Measurements from ENCODE around the gene WAS. TPM values are rescaled to one million over a fixed set of nuclear protein-coding genes. Genes with fewer than 3 reads are reported as not detected.

Gene WAS
- polyA plus RNA-seq (2013, experiment 1 of 2) = 0.14 TPM
- polyA plus RNA-seq (2013, experiment 2 of 2) = 0.28 TPM

- no peak within 1 kb of the TSS for H3K18ac ChIP-seq (ENCODE audit: low read length)
- no peaks in the 10 kb centered on the region for H3K36me3 ChIP-seq (ENCODE audit: control insufficient read depth, insufficient read depth, low read length)
- H2BK15ac ChIP-seq (replicated peaks; ENCODE audit: low read depth) = no peak within 1 kb of the TSS
- no peaks in the 10 kb centered on the region for H3K4me1 ChIP-seq (ENCODE audit: control insufficient read depth, low read depth, low read length)
- no peaks in the 10 kb centered on the region for H3K79me2 ChIP-seq (ENCODE audit: control insufficient read depth, insufficient read depth, low read length)
- H3K27ac ChIP-seq (ENCODE audit: low read depth, low read length) = no peak within 1 kb of the TSS
- no peak within 1 kb of the TSS for H3K9ac ChIP-seq (ENCODE audit: low read length)
- no peak within 1 kb of the TSS for H3K56ac ChIP-seq (ENCODE audit: low read length)
- no peak within 1 kb of the TSS for H3K4me3 ChIP-seq (ENCODE audit: low read length)
- no peak within 1 kb of the TSS for H2AK5ac ChIP-seq (ENCODE audit: low read length)
- no CpG with 5 or more reads among the region's 13 CpGs for whole genome bisulfite sequencing (ENCODE audit: extremely low coverage, insufficient coverage, low lambda C conversion rate)
- no peaks in the 10 kb centered on the region for H3K79me1 ChIP-seq (ENCODE audit: low read length)
- H2BK120ac ChIP-seq (ENCODE audit: low read depth, low read length) = no peak within 1 kb of the TSS
- H4K8ac ChIP-seq (ENCODE audit: low read depth, low read length) = no peak within 1 kb of the TSS
- no peaks in the 10 kb centered on the region for H3K27me3 ChIP-seq (ENCODE audit: insufficient read depth, low read length, poor library complexity)
- no peak within 1 kb of the TSS for H3K23ac ChIP-seq (ENCODE audit: low read length)
- no peak within 1 kb of the TSS for H2BK5ac ChIP-seq (ENCODE audit: low read length)
- no peak within 1 kb of the TSS for H3K4me2 ChIP-seq (ENCODE audit: low read length)
- H3K4ac ChIP-seq (ENCODE audit: low read depth, low read length) = no peak within 1 kb of the TSS
- DNase-seq = no peak
- H4K5ac ChIP-seq (ENCODE audit: low read length) = no peak within 1 kb of the TSS
Observed at GRCh38 chrX:48683411-48683982, at the start of gene WAS. WAS (plus strand) TSS chrX:48683799; CDS start chrX:48683854, 55 bp downstream.

- Histone ChIP-seq H3K4me2 (ENCODE audit: low read length) (no peak overlapping the region), H4K8ac (ENCODE audit: low read depth, low read length) (no peak overlapping the region), H3K36me3 (ENCODE audit: control insufficient read depth, insufficient read depth, low read length) (no peaks in the 10 kb centered on the region), H2BK120ac (ENCODE audit: low read depth, low read length) (no peak overlapping the region), H3K27me3 (ENCODE audit: insufficient read depth, low read length, poor library complexity) (no peaks in the 10 kb centered on the region), H3K18ac (ENCODE audit: low read length) (no peak overlapping the region), H2AK5ac (ENCODE audit: low read length) (no peak overlapping the region), H3K4me3 (ENCODE audit: low read length) (no peak overlapping the region), H3K79me2 (ENCODE audit: control insufficient read depth, insufficient read depth, low read length) (no peaks in the 10 kb centered on the region), H3K4me1 (ENCODE audit: control insufficient read depth, low read depth, low read length) (no peaks in the 10 kb centered on the region), H3K9ac (ENCODE audit: low read length) (no peak overlapping the region), H3K23ac (ENCODE audit: low read length) (no peak overlapping the region), H3K27ac (ENCODE audit: low read depth, low read length) (no peak overlapping the region), H3K4ac (ENCODE audit: low read depth, low read length) (no peak overlapping the region), H3K79me1 (ENCODE audit: low read length) (no peaks in the 10 kb centered on the region), H2BK15ac (replicated peaks; ENCODE audit: low read depth) (no peak overlapping the region), H3K56ac (ENCODE audit: low read length) (no peak overlapping the region), H2BK5ac (ENCODE audit: low read length) (no peak overlapping the region), H4K5ac (ENCODE audit: low read length) (no peak overlapping the region)
- DNase-seq = no peak
- WGBS (ENCODE audit: extremely low coverage, insufficient coverage, low lambda C conversion rate) = no CpG with 5 or more reads among the region's 1 CpG
Observed at GRCh38 chrX:48636301-48636700, 47.3 kb upstream of the WAS start.

GRCh38 chrX:48636776-48637175, 46.8 kb upstream of the WAS start:
- Histone ChIP-seq H2AK5ac (ENCODE audit: low read length) (no peak overlapping the region), H3K79me2 (ENCODE audit: control insufficient read depth, insufficient read depth, low read length) (no peaks in the 10 kb centered on the region), H3K56ac (ENCODE audit: low read length) (no peak overlapping the region), H2BK15ac (replicated peaks; ENCODE audit: low read depth) (no peak overlapping the region), H3K9ac (ENCODE audit: low read length) (no peak overlapping the region), H3K4ac (ENCODE audit: low read depth, low read length) (no peak overlapping the region), H2BK5ac (ENCODE audit: low read length) (no peak overlapping the region), H4K5ac (ENCODE audit: low read length) (no peak overlapping the region), H3K23ac (ENCODE audit: low read length) (no peak overlapping the region), H3K79me1 (ENCODE audit: low read length) (no peaks in the 10 kb centered on the region), H2BK120ac (ENCODE audit: low read depth, low read length) (no peak overlapping the region), H3K18ac (ENCODE audit: low read length) (no peak overlapping the region), H3K4me3 (ENCODE audit: low read length) (no peak overlapping the region), H3K4me2 (ENCODE audit: low read length) (no peak overlapping the region), H3K4me1 (ENCODE audit: control insufficient read depth, low read depth, low read length) (no peaks in the 10 kb centered on the region), H4K8ac (ENCODE audit: low read depth, low read length) (no peak overlapping the region), H3K36me3 (ENCODE audit: control insufficient read depth, insufficient read depth, low read length) (no peaks in the 10 kb centered on the region), H3K27ac (ENCODE audit: low read depth, low read length) (no peak overlapping the region), H3K27me3 (ENCODE audit: insufficient read depth, low read length, poor library complexity) (no peaks in the 10 kb centered on the region)
- WGBS (ENCODE audit: extremely low coverage, insufficient coverage, low lambda C conversion rate) = no CpG with 5 or more reads among the region's 2 CpGs
- DNase-seq = no peak

- Histone ChIP-seq H3K4me1 (ENCODE audit: control insufficient read depth, low read depth, low read length) (no peaks in the 10 kb centered on the region), H2BK15ac (replicated peaks; ENCODE audit: low read depth) (no peak overlapping the region)
Observed at GRCh38 chrX:48645669-48646068, 37.9 kb upstream of the WAS start.

GRCh38 chrX:48648336-48648751, 35.3 kb upstream of the WAS start:
- no CpG with 5 or more reads among the region's 6 CpGs for WGBS (ENCODE audit: extremely low coverage, insufficient coverage, low lambda C conversion rate)
- Histone ChIP-seq H2AK5ac (ENCODE audit: low read length) (no peak overlapping the region), H3K36me3 (ENCODE audit: control insufficient read depth, insufficient read depth, low read length) (no peaks in the 10 kb centered on the region), H2BK5ac (ENCODE audit: low read length) (no peak overlapping the region), H3K27me3 (ENCODE audit: insufficient read depth, low read length, poor library complexity) (no peaks in the 10 kb centered on the region), H4K8ac (ENCODE audit: low read depth, low read length) (no peak overlapping the region), H2BK15ac (replicated peaks; ENCODE audit: low read depth) (no peak overlapping the region), H3K9ac (ENCODE audit: low read length) (no peak overlapping the region), H3K79me1 (ENCODE audit: low read length) (no peaks in the 10 kb centered on the region), H2BK120ac (ENCODE audit: low read depth, low read length) (no peak overlapping the region), H3K4me2 (ENCODE audit: low read length) (no peak overlapping the region), H4K5ac (ENCODE audit: low read length) (no peak overlapping the region), H3K4me3 (ENCODE audit: low read length) (no peak overlapping the region), H3K4ac (ENCODE audit: low read depth, low read length) (no peak overlapping the region), H3K18ac (ENCODE audit: low read length) (no peak overlapping the region), H3K79me2 (ENCODE audit: control insufficient read depth, insufficient read depth, low read length) (no peaks in the 10 kb centered on the region), H3K56ac (ENCODE audit: low read length) (peak overlapping the region; percentile 25), H3K27ac (ENCODE audit: low read depth, low read length) (no peak overlapping the region), H3K4me1 (ENCODE audit: control insufficient read depth, low read depth, low read length) (no peaks in the 10 kb centered on the region), H3K23ac (ENCODE audit: low read length) (no peak overlapping the region)
- DNase-seq = peak; percentile 37

More at GRCh38 chrX:48645669-48646068, 37.9 kb upstream of the WAS start:
- Histone ChIP-seq H3K4me2 (ENCODE audit: low read length) (no peak overlapping the region), H4K8ac (ENCODE audit: low read depth, low read length) (no peak overlapping the region), H3K9ac (ENCODE audit: low read length) (no peak overlapping the region), H3K79me2 (ENCODE audit: control insufficient read depth, insufficient read depth, low read length) (no peaks in the 10 kb centered on the region), H3K27ac (ENCODE audit: low read depth, low read length) (no peak overlapping the region), H3K4ac (ENCODE audit: low read depth, low read length) (no peak overlapping the region), H3K79me1 (ENCODE audit: low read length) (no peaks in the 10 kb centered on the region), H3K56ac (ENCODE audit: low read length) (no peak overlapping the region), H3K36me3 (ENCODE audit: control insufficient read depth, insufficient read depth, low read length) (no peaks in the 10 kb centered on the region), H3K27me3 (ENCODE audit: insufficient read depth, low read length, poor library complexity) (no peaks in the 10 kb centered on the region), H3K23ac (ENCODE audit: low read length) (no peak overlapping the region), H4K5ac (ENCODE audit: low read length) (no peak overlapping the region), H3K4me3 (ENCODE audit: low read length) (no peak overlapping the region), H2AK5ac (ENCODE audit: low read length) (no peak overlapping the region), H2BK5ac (ENCODE audit: low read length) (no peak overlapping the region), H2BK120ac (ENCODE audit: low read depth, low read length) (no peak overlapping the region), H3K18ac (ENCODE audit: low read length) (no peak overlapping the region)
- DNase-seq = no peak
- 100% methylated on average over 1 of the region's 7 CpGs for WGBS (ENCODE audit: extremely low coverage, insufficient coverage, low lambda C conversion rate)

- DNase-seq = no peak
- H3K36me3 ChIP-seq (ENCODE audit: control insufficient read depth, insufficient read depth, low read length) = no peaks in the 10 kb centered on the region
- no peak overlapping the region for H4K8ac ChIP-seq (ENCODE audit: low read depth, low read length)
- no peak overlapping the region for H2AK5ac ChIP-seq (ENCODE audit: low read length)
- H3K23ac ChIP-seq (ENCODE audit: low read length) = no peak overlapping the region
- H3K4me3 ChIP-seq (ENCODE audit: low read length) = no peak overlapping the region
- no peaks in the 10 kb centered on the region for H3K79me2 ChIP-seq (ENCODE audit: control insufficient read depth, insufficient read depth, low read length)
- no peak overlapping the region for H2BK120ac ChIP-seq (ENCODE audit: low read depth, low read length)
- H3K79me1 ChIP-seq (ENCODE audit: low read length) = no peaks in the 10 kb centered on the region
- H3K18ac ChIP-seq (ENCODE audit: low read length) = no peak overlapping the region
- H3K4me1 ChIP-seq (ENCODE audit: control insufficient read depth, low read depth, low read length) = no peaks in the 10 kb centered on the region
- H3K4me2 ChIP-seq (ENCODE audit: low read length) = no peak overlapping the region
- no peak overlapping the region for H2BK5ac ChIP-seq (ENCODE audit: low read length)
- no peak overlapping the region for H3K9ac ChIP-seq (ENCODE audit: low read length)
- H3K4ac ChIP-seq (ENCODE audit: low read depth, low read length) = no peak overlapping the region
- no peak overlapping the region for H3K27ac ChIP-seq (ENCODE audit: low read depth, low read length)
- H2BK15ac ChIP-seq (replicated peaks; ENCODE audit: low read depth) = no peak overlapping the region
- no peak overlapping the region for H4K5ac ChIP-seq (ENCODE audit: low read length)
- no peaks in the 10 kb centered on the region for H3K27me3 ChIP-seq (ENCODE audit: insufficient read depth, low read length, poor library complexity)
- no peak overlapping the region for H3K56ac ChIP-seq (ENCODE audit: low read length)
- no CpG with 5 or more reads among the region's 3 CpGs for WGBS (ENCODE audit: extremely low coverage, insufficient coverage, low lambda C conversion rate)
Observed at GRCh38 chrX:48649102-48649501, 34.5 kb upstream of the WAS start.

All from mesendoderm (in vitro differentiated cells).